D341Med (cell line): ENCODE results near the gene CDPF1.
A peak's percentile ranks its signal among the peaks of the same experiment; 100 is the strongest.
"Not testable (repeated sequence)": the region's sequence is repeated elsewhere in the genome, so short reads cannot be mapped to it uniquely, and the experiment has no call there.

Source experiments
- DNase-seq: peaks from one replicate; pipeline ENCODE4 v3.0.0; 2012; ENCODE audit warnings: low spot score

The CDPF1 gene

DNA sequence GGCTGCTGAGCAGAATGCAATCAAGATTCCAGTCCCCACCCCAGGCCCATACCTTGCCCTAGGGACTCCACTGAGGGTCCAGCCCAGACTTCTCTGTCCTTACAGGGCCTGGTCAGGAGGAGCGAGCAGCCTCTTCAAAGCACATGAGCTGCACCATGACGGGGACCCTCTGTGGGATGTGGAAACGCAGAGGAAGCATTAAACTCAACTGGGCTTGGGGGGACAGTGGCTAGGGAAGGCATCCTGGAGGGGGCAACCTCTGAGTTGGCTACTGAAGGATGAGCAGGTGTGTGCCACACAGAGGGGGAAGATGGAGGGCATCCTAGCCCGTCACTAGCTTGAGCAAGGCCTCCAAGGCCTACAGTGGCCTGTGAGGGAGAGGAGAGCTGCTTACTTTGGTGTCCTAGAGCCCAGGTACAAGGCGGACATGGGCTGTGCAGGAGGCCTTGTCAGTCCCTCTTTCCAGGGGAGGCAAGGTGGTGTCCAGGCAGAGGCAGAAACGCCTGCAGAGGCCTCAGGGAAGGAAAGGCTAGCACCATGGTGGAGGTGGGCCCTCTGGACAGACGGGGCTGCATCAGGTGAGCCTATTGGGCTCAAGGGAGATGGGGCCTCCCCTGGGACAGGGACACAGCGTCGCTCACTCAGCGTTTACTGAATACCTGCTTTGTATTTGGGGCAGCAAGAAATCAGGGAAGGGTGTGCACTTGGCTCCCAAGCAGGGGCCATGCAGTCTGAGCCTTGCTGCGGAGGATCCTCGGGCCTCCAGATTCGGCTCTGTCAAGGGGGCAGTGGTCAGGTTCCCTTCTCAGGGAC, 32.0 kb upstream of the CDPF1 start:
- no peak for DNase-seq

GRCh38 chr22:46280999-46281623, 31.0 kb upstream of the CDPF1 start:
- DNase-seq, result no peak

DNA sequence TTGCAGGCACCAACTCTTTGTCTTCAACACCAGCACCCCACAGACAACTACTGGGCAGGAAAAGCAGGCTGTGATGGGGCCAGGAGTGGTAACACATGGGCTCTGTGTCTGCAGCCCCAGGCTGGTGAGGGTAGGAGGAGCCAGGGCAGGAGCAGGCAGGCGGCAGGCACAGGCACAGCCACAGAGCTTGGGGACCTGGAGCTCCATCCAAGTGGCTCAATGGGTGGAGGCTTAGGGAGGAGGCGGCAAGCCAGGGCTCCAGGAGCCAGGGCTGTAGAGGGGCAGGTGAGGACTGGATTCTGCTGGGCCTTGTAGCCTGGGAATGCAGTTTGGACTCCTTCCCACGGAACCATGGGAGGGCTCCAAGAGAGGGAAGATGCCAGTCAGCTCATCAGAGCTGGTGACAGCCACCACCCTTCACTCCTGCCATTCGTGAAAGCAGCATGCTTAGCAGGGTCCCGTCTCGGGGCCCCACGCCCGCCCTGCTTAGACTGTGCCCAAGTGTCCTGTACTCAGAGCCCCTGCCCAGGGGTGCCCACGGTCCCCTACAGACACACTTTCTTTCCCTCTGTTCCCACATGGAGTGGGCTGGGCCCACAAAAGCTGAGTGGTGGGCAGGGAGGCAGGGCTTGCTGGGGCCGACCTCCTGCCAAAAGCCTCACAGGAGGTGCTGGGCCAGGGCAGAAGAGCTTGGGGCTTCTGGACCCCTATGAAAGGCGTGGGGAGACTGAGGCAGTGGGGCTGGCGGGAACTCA, 30.1 kb upstream of the CDPF1 start:
- no peak for DNase-seq

DNA sequence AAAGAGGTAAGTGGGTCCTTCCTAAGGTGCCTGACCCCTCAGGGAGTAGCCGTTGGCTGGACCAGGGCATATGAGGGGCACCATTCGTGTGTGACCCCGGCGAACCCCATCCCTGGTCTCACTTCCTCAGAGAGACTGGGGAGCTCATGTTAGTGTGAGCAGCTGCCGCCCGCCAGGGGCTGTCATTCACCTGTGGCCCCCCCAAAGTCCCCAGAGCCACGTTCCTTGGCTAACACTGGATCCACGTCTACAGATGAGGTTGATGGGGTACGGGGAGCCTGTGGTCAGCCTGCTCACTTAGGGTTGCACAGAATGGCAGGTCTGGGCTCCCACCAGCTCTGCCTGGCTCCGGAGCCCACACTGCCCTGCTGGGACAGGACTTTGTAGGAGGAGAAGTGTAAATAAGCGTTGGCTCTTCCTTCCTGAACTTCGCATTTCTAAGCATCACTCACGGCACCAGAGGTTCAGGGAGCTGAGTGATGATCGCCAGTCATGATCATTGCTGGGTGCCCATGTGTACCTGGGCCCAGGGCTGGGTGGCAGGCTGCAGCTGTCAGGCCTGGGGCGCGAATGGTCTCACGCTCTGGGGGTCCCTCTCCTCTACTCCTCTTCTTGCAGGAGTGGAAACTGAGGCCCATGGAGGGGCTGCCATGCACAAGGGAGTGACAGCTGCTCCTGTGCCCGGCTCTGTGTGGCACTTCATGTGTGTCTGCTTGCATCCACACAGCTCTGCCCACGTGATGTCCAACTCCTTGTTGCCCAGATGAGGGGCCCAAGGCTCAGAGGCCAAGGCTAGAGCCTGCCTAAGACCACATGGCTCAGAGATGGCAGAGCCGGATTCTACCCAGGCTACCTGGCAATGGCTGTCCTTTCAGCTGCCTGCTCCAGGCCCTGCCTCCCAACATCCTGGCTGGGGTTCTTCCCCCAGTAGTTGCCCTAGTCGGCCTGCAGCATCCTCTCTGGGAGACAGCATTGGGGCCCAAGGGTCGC, 28.9 kb upstream of the CDPF1 start:
- no peak for DNase-seq

- DNase-seq, result no peak
Measured at GRCh38 chr22:46276563-46276962, 26.5 kb upstream of the CDPF1 start.

DNA sequence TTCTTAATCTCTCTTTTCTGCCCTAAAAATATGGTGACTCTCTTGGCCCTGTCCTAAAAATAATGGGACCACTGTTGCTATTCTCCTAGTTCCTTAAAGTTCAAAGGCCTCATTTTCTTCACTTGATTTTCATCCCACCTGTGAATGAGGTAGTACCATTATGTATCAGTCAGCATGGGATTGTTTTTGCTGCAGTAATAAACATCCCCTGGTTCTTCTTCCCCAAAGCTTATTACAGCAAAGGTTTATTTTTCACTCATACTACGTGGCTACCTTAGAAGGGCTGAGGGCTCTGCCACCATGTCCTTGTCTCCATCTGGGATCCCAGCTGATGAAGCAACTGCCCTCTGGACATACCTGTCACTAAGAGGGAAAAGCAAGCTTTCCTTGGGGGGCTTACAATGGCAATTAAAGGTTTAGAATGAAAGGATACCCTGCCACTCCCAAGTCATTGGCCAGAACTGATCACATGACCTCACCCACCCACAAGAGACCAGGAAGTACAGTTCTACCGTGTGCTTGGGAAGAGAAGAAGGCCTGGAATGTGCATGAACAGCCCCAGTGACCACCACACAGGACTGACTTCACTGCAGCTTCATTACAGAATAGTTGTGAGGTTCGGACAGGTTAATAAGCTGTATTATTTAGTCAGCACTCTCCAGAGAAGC, 25.5 kb upstream of the CDPF1 start:
- no peak for DNase-seq

DNA sequence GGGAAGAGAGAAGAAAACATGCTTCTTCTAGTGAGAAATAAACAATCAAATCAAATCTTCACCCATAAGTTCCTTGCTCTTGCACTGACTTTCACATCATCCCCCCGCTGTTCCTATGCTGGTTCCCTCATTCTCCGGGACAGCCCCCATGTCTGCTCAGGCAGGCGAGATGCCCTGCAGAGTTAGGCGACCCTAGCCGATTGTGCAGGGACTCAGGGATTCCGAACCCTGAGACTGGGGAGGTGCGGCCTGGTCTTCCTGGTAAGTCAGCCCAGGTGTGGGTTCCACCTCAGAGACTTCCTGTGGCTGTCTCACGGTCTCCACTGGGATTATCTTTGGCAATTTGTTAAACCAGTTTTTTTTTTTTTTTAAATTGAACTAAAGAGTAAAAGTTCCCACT, 24.3 kb upstream of the CDPF1 start:
- DNase-seq, result no peak

GRCh38 chr22:46273432-46274148, 23.5 kb upstream of the CDPF1 start:
- peak; percentile 18 for DNase-seq

GRCh38 chr22:46272762-46273431, 22.8 kb upstream of the CDPF1 start:
- no peak for DNase-seq

DNA sequence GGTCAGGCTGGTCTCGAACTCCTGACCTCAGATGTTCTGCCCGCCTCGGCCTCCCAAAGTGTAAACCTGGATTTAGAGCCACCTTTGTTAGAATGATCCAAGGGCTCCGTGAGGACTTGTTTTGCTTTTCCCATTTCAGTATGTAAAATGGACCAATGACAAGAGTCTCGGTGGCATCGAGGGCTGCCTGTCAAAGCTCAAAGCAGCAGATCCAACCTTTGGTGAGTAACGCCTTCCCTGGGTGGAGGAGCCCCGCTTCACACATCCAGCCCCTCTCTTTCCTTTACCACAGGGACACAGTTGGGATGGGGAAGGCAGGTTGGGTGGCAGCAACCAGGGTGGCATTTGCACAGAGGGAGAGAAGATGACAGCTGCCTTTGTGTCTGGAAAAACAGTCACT, 22.1 kb upstream of the CDPF1 start:
- no peak for DNase-seq

GRCh38 chr22:46269564-46269963, 19.5 kb upstream of the CDPF1 start:
- no peak for DNase-seq

DNA sequence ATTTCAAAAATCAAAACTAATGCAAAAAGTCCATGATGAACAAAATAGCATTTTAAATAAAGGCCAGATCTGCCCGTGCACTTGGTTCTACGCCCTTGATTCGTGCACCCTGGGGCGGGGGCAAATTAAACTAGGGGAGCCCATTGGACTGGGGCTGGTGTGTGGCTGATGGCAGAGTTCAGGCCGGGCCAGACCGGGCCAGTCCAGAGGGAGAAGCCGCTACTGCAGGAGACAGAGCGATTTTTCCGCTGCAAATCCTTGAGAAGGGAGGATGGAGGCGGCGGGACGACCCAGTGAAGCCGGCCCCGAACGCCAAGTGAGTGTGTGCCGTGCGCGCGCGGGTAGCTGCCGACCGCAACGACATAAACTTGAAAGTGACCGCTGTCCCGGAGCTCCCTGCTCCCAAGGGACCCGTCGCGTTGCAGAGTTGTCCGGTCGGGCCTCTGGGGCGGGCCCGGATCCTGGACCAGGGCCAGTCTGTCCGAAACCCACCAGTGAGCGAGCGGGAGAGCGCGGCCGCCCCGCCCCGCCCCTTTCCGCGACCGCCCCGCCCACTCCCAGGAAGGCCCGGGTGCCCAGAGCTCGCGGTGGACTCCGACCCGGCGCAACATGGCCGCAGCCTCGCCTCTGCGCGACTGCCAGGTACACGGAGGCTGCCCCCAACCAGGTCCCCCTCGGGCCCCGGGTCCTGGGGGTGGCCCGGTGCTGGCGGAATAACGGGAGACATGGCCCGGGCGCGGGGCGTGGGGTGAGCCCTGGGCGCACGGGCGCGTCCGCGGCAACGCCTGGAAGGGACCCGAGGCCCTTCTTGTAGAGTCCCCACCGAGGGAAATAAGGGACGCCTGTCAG, 17.6 kb upstream of the CDPF1 start, which contains the start of gene TTC38:
Gene TTC38, plus strand, starts transcription at position 578 of the 849 bp plus-strand sequence. Its CDS starts 32 bp downstream, at position 610.
- peak; percentile 94 for DNase-seq

DNA sequence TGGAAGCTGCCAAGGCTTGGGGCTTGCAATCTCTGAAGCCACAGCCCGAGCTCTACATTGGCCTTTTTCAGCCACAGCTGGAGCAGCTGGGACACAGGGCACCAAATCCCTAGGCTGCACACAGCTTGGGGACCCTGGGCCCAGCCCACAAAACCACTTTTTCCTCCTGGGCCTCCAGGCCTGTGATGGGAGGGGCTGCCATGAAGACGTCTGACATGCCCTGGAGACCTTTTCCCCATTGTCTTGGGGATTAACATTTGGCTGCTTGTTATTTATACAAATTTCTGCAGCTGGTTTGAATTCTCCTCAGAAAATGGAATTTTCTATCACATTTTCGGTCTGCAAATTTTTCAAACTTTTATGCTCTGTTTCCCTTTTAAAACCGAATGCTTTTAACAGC, 15.5 kb upstream of the CDPF1 start:
- DNase-seq, result not testable (repeated sequence)

DNA sequence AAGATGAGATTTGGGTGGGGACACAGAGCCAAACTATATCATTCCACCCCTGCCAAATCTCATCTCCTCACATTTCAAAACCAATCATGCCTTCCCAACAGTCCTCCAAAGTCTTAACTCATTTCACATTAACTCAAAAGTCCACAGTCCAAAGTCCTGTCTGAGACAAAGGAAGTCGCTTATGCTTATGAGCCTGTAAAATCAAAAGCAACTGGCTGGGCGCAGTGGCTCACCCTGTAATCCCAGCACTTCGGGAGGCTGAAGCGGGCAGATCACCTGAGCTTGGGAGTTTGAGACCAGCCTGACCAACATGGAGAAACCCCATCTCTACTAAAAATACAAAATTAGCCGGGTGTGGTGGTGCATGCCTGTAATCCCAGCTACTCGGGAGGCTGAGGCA, 14.4 kb upstream of the CDPF1 start:
- DNase-seq, result not testable (repeated sequence)

DNA sequence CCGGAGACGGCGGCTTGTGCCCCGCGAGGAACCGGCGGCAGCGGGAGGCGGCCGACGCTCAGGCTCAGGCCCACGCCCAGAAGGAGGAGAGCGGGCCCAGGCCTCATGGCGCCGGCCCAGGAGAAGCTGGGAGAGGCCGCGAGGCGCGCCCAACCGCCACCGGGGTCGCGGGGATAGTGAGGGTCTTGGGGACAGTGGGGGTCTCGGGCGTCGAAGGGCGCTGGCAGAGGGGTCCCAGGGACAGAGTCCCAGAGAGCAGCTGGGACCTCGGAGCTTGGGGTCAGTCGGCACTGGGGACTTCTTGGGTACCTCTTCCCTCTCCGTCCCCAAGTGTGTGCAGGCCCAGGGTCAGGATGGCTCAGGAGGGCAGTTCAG, 13.1 kb upstream of the CDPF1 start, which contains the start of gene PKDREJ:
Gene PKDREJ, minus strand, starts transcription at position 128 of the 375 bp plus-strand sequence. Its CDS starts 21 bp downstream, at position 107.
- no peak for DNase-seq

DNA sequence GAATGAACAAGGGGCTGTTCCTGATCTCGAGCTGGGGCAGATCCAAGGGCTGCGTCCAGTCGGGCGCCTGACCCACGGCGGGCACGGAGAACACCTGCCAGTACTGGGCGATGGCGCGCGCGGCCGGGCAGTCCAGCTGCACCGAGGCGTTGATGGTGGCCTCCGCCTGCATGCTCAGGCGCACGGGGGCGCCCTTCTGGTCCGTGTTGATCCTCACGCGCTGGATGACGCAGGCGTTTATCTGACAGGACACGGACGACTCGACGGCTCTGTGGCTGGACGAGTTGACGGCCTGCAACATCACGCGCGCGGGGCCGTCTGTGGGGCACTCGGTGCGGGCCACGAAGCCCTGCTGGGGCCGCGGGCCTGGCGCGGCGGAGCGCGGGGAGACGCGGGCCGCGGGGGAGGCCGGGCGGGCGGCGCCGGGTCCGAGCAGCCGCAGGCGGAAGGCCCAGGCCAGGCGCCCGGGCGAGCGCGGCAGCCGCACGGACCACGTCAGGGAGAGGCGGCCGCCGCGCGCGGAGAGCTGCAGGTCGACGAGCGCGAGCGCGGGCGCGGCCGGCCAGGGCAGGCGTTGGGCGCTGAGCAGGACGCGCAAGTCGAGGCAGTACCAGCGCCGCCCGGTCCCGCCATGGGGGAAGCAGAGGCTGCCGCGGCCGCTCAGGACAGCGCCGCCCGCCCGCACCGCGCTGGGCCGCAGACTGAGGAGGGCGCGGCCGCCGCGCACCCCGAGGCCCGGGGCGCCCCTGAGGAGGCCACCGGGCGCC, 12.5 kb upstream of the CDPF1 start:
- no peak for DNase-seq

- no peak for DNase-seq
Measured at GRCh38 chr22:46260038-46260437, 9.9 kb upstream of the CDPF1 start.

GRCh38 chr22:46259374-46259773, 9.3 kb upstream of the CDPF1 start:
- no peak for DNase-seq
